SK-N-SH (cell line): ENCODE data around the gene UGP2. TPM values are rescaled to one million over a fixed set of nuclear protein-coding genes. Genes with fewer than 3 reads are reported as not detected.
A peak's percentile ranks its signal among the peaks of the same experiment; 100 is the strongest.

ENCODE experiments used
- CTCF ChIA-PET: fragments of 300-600, 350-600 bp; formaldehyde crosslinking; extraction: SDS; loops from one replicate; lab custom pipeline; 2021; lab: Yijun Ruan, JAX
- POLR2A ChIA-PET: fragments of 350-600 bp; sonication (Branson Sonifier 250); formaldehyde crosslinking; extraction: SDS; loops from one replicate; lab custom pipeline; 2020; ENCODE audit warnings: antibody characterized with exemption, inconsistent platforms; lab: Yijun Ruan, JAX
- DNase-seq: peaks from one replicate; pipeline ENCODE4 v3.0.0; 2012
- H2AFZ ChIP-seq: fragments of 200-600 bp; sonication (generic); 2 replicates; pipeline ENCODE4 v1.8.1; 2016; ENCODE audit warnings: antibody characterized with exemption, mild to moderate bottlenecking, low read depth
- H3F3A ChIP-seq: fragments of 200-600 bp; sonication (generic); replicated peaks from 2 replicates; pipeline ENCODE3; 2016; ENCODE audit warnings: antibody characterized with exemption, mild to moderate bottlenecking; ENCODE audit not compliant: insufficient read depth
- H3K27ac ChIP-seq, 2 experiments: fragments of 200-500 bp in 1 of 2; fragments of 200-600 bp in 1 of 2; sonication (Bioruptor generic) in 1 of 2; sonication (generic), shearing (Covaris generic) in 1 of 2; 2 replicates each; pipeline versions ENCODE4 v1.5.1 to v1.6.1; 2014 to 2016; ENCODE audit warnings: low read depth in 2 of 2, inconsistent platforms in 1 of 2, low read length in 1 of 2, mild to moderate bottlenecking in 1 of 2, mixed read lengths in 1 of 2
- H3K27me3 ChIP-seq: fragments of 200-600 bp; sonication (generic), shearing (Covaris generic); 2 replicates; pipeline ENCODE4 v1.6.1; 2016; ENCODE audit warnings: mixed run types; ENCODE audit not compliant: insufficient read depth
- H3K36me3 ChIP-seq, 2 experiments: fragments of 200-500 bp in 1 of 2; fragments of 200-600 bp in 1 of 2; sonication (Bioruptor generic) in 1 of 2; sonication (generic) in 1 of 2; replicated peaks in 1 of 2; 2 replicates each; pipeline versions ENCODE3 to v1.5.1; 2014 to 2016; ENCODE audit warnings: low read length in 1 of 2, mild to moderate bottlenecking in 1 of 2; ENCODE audit not compliant: insufficient read depth in 2 of 2, control insufficient read depth in 1 of 2
- H3K4me1 ChIP-seq, 2 experiments: fragments of 200-500 bp in 1 of 2; fragments of 200-600 bp in 1 of 2; sonication (Bioruptor generic) in 1 of 2; sonication (generic), shearing (Covaris generic) in 1 of 2; 2 replicates each; pipeline versions ENCODE4 v1.5.1 to v1.6.1; 2014 to 2016; ENCODE audit warnings: low read depth in 1 of 2, low read length in 1 of 2, mixed run types in 1 of 2; ENCODE audit not compliant: insufficient read depth in 2 of 2, control insufficient read depth in 1 of 2
- H3K4me2 ChIP-seq: fragments of 200-600 bp; sonication (generic), shearing (Covaris generic); 2 replicates; pipeline ENCODE4 v1.6.1; 2017; ENCODE audit warnings: mixed run types
- H3K4me3 ChIP-seq, 2 experiments: fragments of 200-500 bp in 1 of 2; fragments of 200-600 bp in 1 of 2; sonication (Bioruptor generic) in 1 of 2; sonication (generic), shearing (Covaris generic) in 1 of 2; 2 replicates each; pipeline versions ENCODE4 v1.5.1 to v1.8.1; 2014 to 2016; ENCODE audit warnings: low read depth in 2 of 2, inconsistent platforms in 1 of 2, low read length in 1 of 2, mild to moderate bottlenecking in 1 of 2, mixed read lengths in 1 of 2, moderate library complexity in 1 of 2
- H3K79me2 ChIP-seq: fragments of 200-600 bp; sonication (generic); 2 replicates; pipeline ENCODE4 v1.8.1; 2017; ENCODE audit warnings: mild to moderate bottlenecking; ENCODE audit not compliant: insufficient read depth
- H3K9ac ChIP-seq: fragments of 200-600 bp; sonication (generic); 2 replicates; pipeline ENCODE4 v1.6.1; 2017; ENCODE audit warnings: mixed run types
- H3K9me2 ChIP-seq: fragments of 200-600 bp; sonication (generic); 2 replicates; pipeline ENCODE4 v1.6.1; 2017; ENCODE audit warnings: mixed run types
- H3K9me3 ChIP-seq: fragments of 200-600 bp; sonication (generic); 2 replicates; pipeline ENCODE4 v1.6.1; 2017; ENCODE audit warnings: mixed run types, mild to moderate bottlenecking, moderate library complexity
- H4K20me1 ChIP-seq: fragments of 200-600 bp; sonication (generic); 2 replicates; pipeline ENCODE4 v1.6.1; 2017; ENCODE audit warnings: mild to moderate bottlenecking, mixed run types; ENCODE audit not compliant: insufficient read depth
- ELF1 ChIP-seq: IDR thresholded peaks from 2 replicates; pipeline ENCODE4 v1.4.0; 2012
- EP300 ChIP-seq, 2 experiments: IDR thresholded peaks; 2 replicates each; pipeline versions ENCODE4 v1.4.0 to v1.6.1; 2012; ENCODE audit warnings: borderline replicate concordance in 1 of 2, low read depth in 1 of 2, low read length in 1 of 2
- FOXM1 ChIP-seq: IDR thresholded peaks from 2 replicates; pipeline ENCODE4 v1.4.0; 2012; ENCODE audit warnings: low read depth, mild to moderate bottlenecking
- NFIC ChIP-seq: IDR thresholded peaks from 2 replicates; pipeline ENCODE4 v1.4.0; 2012; ENCODE audit warnings: borderline replicate concordance
- RAD21 ChIP-seq: IDR thresholded peaks from 2 replicates; pipeline ENCODE4 v1.6.1; 2012; ENCODE audit warnings: mild to moderate bottlenecking, low read length
- SMC3 ChIP-seq: IDR thresholded peaks from 2 replicates; pipeline ENCODE4 v1.6.1; 2012; ENCODE audit warnings: low read depth, low read length, improper control_type of control experiment
- TCF12 ChIP-seq: IDR thresholded peaks from 2 replicates; pipeline ENCODE4 v1.4.0; 2012
- USF1 ChIP-seq: IDR thresholded peaks from 2 replicates; pipeline ENCODE4 v1.4.0; 2012; ENCODE audit warnings: low read depth, borderline replicate concordance
- YY1 ChIP-seq: IDR thresholded peaks from 2 replicates; pipeline ENCODE4 v1.4.0; 2012; ENCODE audit warnings: low read depth, mild to moderate bottlenecking
- WGBS: methylation state at CpG from one replicate; pipeline ENCODE4 v1.1.6; 2017; ENCODE audit warnings: low lambda C conversion rate; 5-methylcytosine and 5-hydroxymethylcytosine counted together
- polyA plus RNA-seq, 3 experiments: library from polyadenylated mRNA; depleted of rRNA; stranded (reverse); fragments of >200 nt; gene quantifications; 2 replicates each; pipeline ENCODE4 v1.2.3, GENCODE V29; 2012
- TF ChIP-seq, protein P1 (sequence below): IDR thresholded peaks from 2 replicates; pipeline ENCODE4 v1.4.0; 2012; ENCODE audit warnings: low read depth, borderline replicate concordance
- TF ChIP-seq, protein P2 (sequence below): fragments of 200-600 bp; sonication (generic); IDR thresholded peaks from 2 replicates; pipeline ENCODE4 v1.6.1; 2017; ENCODE audit warnings: antibody characterized with exemption, mild to moderate bottlenecking, moderate library complexity

Gene UGP2
- polyA plus RNA-seq, 1 of the 3 experiments (the other 2 are of a cell fraction), result 30.1 TPM

DNA sequence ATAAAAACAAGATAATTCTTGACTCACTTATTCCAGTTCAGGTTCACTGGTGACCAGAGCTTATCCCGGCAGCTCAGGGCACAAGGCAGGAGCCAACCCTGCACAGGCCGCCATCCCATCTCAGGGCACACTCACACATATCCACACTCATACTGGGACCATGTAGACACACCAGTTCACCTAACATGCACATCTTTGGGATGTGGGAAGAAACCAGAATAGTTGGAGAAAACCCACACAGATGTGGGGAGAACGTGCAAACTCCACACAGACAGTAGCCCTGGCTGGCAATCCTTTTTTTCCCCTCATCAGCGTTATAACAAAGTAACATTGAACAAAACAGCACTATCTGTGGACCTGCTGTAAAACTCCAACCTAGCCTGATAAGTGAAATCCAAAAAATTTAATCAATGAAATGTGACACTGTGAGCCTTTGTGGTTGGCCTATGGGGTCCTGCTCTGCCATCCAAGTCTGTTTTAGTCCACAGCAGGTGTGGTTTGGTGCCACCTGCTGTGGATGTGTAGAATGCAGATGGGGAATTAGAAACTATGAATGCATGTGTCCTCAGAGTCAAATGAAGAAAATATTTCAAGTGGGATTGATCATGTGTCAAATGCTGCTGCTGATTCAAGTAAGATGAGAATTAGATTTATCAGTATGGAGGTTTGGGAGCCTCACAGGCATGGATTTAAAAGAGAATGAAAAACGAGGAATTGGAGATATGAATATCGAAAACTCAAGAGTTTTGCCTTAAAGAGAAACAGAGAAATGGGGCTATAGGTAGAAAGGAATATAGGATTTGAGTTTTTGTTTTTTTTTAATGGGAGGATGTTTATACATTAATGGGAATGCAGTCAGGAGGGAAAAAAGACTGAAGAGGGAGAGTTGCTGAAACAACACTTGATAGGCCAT lies 47.0 kb downstream of the UGP2 start:
- Histone ChIP-seq H3K4me3 (peak overlapping the region in 1 of 2 experiments; percentile 10; a peak in 1 of 4 replicates), H3K27ac (peak overlapping the region in 1 of 2 experiments; percentile 40; a peak in 1 of 4 replicates), H3F3A (peaks cover 9% of the 10 kb centered on the region), H3K9ac (no peak overlapping the region), H3K9me3 (no peaks in the 10 kb centered on the region), H4K20me1 (no peaks in the 10 kb centered on the region), H3K27me3 (no peaks in the 10 kb centered on the region), H3K4me2 (no peak overlapping the region), H3K9me2 (no peaks in the 10 kb centered on the region), H3K4me1 (no peaks in the 10 kb centered on the region), H3K36me3 (peaks cover 90 to 92% of the 10 kb centered on the region in 2 experiments), H3K79me2 (no peaks in the 10 kb centered on the region), H2AFZ (no peak overlapping the region)
- 95% methylated on average over 6 of the region's 6 CpGs for WGBS
- DNase-seq, result peak; percentile 61
- peak; percentile 81 for TF ChIP-seq SMC3
- TF ChIP-seq, protein P1, sequence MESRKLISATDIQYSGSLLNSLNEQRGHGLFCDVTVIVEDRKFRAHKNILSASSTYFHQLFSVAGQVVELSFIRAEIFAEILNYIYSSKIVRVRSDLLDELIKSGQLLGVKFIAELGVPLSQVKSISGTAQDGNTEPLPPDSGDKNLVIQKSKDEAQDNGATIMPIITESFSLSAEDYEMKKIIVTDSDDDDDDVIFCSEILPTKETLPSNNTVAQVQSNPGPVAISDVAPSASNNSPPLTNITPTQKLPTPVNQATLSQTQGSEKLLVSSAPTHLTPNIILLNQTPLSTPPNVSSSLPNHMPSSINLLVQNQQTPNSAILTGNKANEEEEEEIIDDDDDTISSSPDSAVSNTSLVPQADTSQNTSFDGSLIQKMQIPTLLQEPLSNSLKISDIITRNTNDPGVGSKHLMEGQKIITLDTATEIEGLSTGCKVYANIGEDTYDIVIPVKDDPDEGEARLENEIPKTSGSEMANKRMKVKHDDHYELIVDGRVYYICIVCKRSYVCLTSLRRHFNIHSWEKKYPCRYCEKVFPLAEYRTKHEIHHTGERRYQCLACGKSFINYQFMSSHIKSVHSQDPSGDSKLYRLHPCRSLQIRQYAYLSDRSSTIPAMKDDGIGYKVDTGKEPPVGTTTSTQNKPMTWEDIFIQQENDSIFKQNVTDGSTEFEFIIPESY, result no peak
- peak; percentile 84 for TF ChIP-seq RAD21
- TF ChIP-seq, protein P2, sequence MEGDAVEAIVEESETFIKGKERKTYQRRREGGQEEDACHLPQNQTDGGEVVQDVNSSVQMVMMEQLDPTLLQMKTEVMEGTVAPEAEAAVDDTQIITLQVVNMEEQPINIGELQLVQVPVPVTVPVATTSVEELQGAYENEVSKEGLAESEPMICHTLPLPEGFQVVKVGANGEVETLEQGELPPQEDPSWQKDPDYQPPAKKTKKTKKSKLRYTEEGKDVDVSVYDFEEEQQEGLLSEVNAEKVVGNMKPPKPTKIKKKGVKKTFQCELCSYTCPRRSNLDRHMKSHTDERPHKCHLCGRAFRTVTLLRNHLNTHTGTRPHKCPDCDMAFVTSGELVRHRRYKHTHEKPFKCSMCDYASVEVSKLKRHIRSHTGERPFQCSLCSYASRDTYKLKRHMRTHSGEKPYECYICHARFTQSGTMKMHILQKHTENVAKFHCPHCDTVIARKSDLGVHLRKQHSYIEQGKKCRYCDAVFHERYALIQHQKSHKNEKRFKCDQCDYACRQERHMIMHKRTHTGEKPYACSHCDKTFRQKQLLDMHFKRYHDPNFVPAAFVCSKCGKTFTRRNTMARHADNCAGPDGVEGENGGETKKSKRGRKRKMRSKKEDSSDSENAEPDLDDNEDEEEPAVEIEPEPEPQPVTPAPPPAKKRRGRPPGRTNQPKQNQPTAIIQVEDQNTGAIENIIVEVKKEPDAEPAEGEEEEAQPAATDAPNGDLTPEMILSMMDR, result peak; percentile 83
- peak; percentile 15; the same call in 1 of the 2 replicates for TF ChIP-seq TCF12
- CTCF ChIA-PET, result interaction anchor here (0.8 to 1.5 kb wide), 4 partner anchors 12 to 197 kb away, joined by 3 to 11 read pairs (median 5); no protein-coding TSS in a partner anchor
- POLR2A ChIA-PET, result no interaction called here

DNA sequence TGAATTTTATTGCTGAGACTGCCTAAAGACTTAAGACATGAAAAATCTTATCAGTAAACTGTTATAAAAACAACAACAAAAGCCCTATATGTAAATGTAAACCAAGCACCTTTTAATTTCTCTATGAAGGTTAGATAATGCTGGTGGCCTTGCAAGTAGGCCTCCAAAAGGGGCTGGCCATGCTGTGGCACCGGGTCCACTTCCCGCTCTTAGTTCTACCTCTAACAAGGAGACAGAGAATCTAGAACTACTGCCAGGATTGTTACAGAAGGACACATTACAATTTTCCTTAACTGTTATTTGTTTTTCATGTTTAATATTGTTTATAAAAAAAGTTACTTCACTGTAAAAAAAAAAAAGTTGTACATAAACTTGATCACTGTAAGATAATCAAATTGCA lies 49.0 kb downstream of the UGP2 start:
- H3K9ac ChIP-seq, result no peak overlapping the region
- H3K9me2 ChIP-seq, result no peaks in the 10 kb centered on the region
- peaks cover 83 to 88% of the 10 kb centered on the region in 2 experiments for H3K36me3 ChIP-seq
- TF ChIP-seq USF1, result no peak
- TF ChIP-seq FOXM1, result no peak
- no peak for TF ChIP-seq NFIC
- TF ChIP-seq EP300 (IDR thresholded peaks at IDR 0.05; ENCODE audit: borderline replicate concordance in 1 of 2, low read depth in 1 of 2, low read length in 1 of 2), result no peak
- no peak for TF ChIP-seq YY1
- no peak for TF ChIP-seq ELF1
- DNase-seq, result no peak
- H3K4me1 ChIP-seq, result no peaks in the 10 kb centered on the region
- H3F3A ChIP-seq, result peaks cover 9% of the 10 kb centered on the region
- POLR2A ChIA-PET, result no interaction called here
- H2AFZ ChIP-seq, result no peak overlapping the region
- no peak overlapping the region for H3K4me2 ChIP-seq
- no peaks in the 10 kb centered on the region for H3K27me3 ChIP-seq
- no peak overlapping the region for H3K27ac ChIP-seq
- no peaks in the 10 kb centered on the region for H3K9me3 ChIP-seq
- no peaks in the 10 kb centered on the region for H4K20me1 ChIP-seq
- H3K79me2 ChIP-seq, result no peaks in the 10 kb centered on the region
- WGBS, result 95% methylated on average over 2 of the region's 2 CpGs
- no peak overlapping the region for H3K4me3 ChIP-seq
- CTCF ChIA-PET, result interaction anchor here (1.2 to 1.5 kb wide), 5 partner anchors 8 to 201 kb away, joined by 3 to 11 read pairs (median 5); no protein-coding TSS in a partner anchor
